ENCODE data around the gene SGCD.

- TF ChIP-seq CTCF (IDR thresholded peaks at IDR 0.05) (no peak), POLR2A (IDR thresholded peaks at IDR 0.05) (no peak)
Measured at GRCh38 chr5:156396830-156397081, 69.8 kb downstream of the SGCD start.
